Measurements from ENCODE around the gene ZFAND2A.
"Not testable (repeated sequence)": the region's sequence is repeated elsewhere in the genome, so short reads cannot be mapped to it uniquely, and the experiment has no call there.

ZFAND2A gene

GRCh38 chr7:1123715-1124114, 36.3 kb downstream of the ZFAND2A start:
- no peak for DNase-seq (ENCODE audit: low read depth)

GRCh38 chr7:1122832-1123501, 37.0 kb downstream of the ZFAND2A start:
- DNase-seq (ENCODE audit: low read depth), result no peak

GRCh38 chr7:1121886-1122831, 37.8 kb downstream of the ZFAND2A start:
- DNase-seq (ENCODE audit: low read depth), result no peak

- DNase-seq (ENCODE audit: low read depth), result no peak
These were observed 38.5 kb downstream of the ZFAND2A start for GRCh38 chr7:1121476-1121875.

GRCh38 chr7:1120791-1121190, 39.2 kb downstream of the ZFAND2A start:
- DNase-seq (ENCODE audit: low read depth), result no peak

- DNase-seq (ENCODE audit: low read depth), result no peak
These were observed 40.8 kb downstream of the ZFAND2A start for GRCh38 chr7:1119201-1119600.

GRCh38 chr7:1117321-1117928, 42.6 kb downstream of the ZFAND2A start:
- no peak for DNase-seq (ENCODE audit: low read depth)

GRCh38 chr7:1116383-1117008, 43.5 kb downstream of the ZFAND2A start:
- DNase-seq (ENCODE audit: low read depth), result not testable (repeated sequence)

GRCh38 chr7:1115171-1116045, 44.6 kb downstream of the ZFAND2A start:
- not testable (repeated sequence) for DNase-seq (ENCODE audit: low read depth)

- DNase-seq (ENCODE audit: low read depth), result no peak
These were observed 45.5 kb downstream of the ZFAND2A start for GRCh38 chr7:1114505-1114904.

- DNase-seq (ENCODE audit: low read depth), result no peak
These were observed 45.9 kb downstream of the ZFAND2A start for GRCh38 chr7:1114088-1114487.

GRCh38 chr7:1113548-1113885, 46.5 kb downstream of the ZFAND2A start:
- no peak for DNase-seq (ENCODE audit: low read depth)

- no peak for DNase-seq (ENCODE audit: low read depth)
These were observed 47.1 kb downstream of the ZFAND2A start for GRCh38 chr7:1112625-1113547.

GRCh38 chr7:1112109-1112508, 47.9 kb downstream of the ZFAND2A start:
- no peak for DNase-seq (ENCODE audit: low read depth)

GRCh38 chr7:1111156-1111555, 48.8 kb downstream of the ZFAND2A start:
- DNase-seq (ENCODE audit: low read depth), result no peak

- DNase-seq (ENCODE audit: low read depth), result no peak
These were observed 49.6 kb downstream of the ZFAND2A start for GRCh38 chr7:1110358-1110757.

GRCh38 chr7:1109581-1110310, 50.2 kb downstream of the ZFAND2A start:
- no peak for DNase-seq (ENCODE audit: low read depth)

- no peak for DNase-seq (ENCODE audit: low read depth)
These were observed 51.6 kb downstream of the ZFAND2A start for GRCh38 chr7:1108264-1108920.

GRCh38 chr7:1106793-1107421, 53.1 kb downstream of the ZFAND2A start:
- DNase-seq (ENCODE audit: low read depth), result no peak
